Activated CD8-positive, alpha-beta memory T cell treated with anti-CD3 and anti-CD28 coated beads for 1 hour (primary cell): ENCODE data around the gene RERE.
"Not testable (repeated sequence)": the region's sequence is repeated elsewhere in the genome, so short reads cannot be mapped to it uniquely, and the experiment has no call there.

Experiments used
- DNase-seq, 2 donors: peaks; one replicate each; pipeline ENCODE4 v3.0.0-alpha.2; 2020; ENCODE audit warnings: low read depth in 1 of 2; ENCODE audit errors: extremely low read depth in 1 of 2

RERE gene

GRCh38 chr1:8844501-8845006, 27.1 kb upstream of the RERE start:
- no peak for DNase-seq

DNA sequence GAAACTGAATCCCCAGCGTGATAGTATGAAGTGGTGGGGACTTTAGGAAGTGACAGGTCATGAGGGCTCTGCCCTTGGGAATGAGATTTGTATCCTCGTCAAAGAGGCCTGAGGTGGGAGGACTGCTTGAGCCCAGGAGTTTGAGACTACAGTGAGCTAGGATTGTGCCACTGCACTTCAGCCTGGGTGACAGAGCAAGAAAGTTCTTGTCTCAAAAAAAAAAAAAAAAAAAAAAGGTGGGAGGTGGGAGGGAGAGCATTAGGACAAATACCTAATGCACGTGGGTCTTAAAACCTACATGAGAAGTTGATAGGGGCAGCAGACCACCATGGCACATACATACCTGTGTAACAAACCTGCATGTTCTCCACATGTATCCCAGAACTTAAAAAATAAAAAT, 24.0 kb upstream of the RERE start:
- DNase-seq: no peak

GRCh38 chr1:8839990-8840389, 22.6 kb upstream of the RERE start:
- DNase-seq: no peak

GRCh38 chr1:8835941-8836643, 18.7 kb upstream of the RERE start:
- DNase-seq: no peak

GRCh38 chr1:8831340-8831739, 13.9 kb upstream of the RERE start:
- DNase-seq: no peak

DNA sequence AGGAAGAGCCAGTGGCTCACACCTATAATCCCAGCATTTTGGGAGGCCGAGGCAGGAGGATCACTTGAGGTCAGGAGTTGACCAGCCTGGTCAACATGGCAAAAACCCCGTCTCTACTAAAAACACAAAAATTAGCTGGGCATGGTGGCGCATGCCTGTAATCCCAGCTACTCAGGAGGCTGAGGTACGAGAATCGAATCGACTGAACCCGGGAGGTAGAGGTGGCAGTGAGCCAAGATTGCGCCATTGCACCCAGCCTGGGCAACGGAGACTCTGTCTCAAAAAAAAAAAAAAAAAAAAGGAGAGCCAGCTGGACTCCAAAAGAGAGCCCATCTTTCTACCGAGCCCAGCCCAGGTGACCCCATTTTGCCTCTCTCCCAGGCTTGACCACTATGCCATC, 13.3 kb upstream of the RERE start:
- DNase-seq: not testable (repeated sequence)

- no peak for DNase-seq
Observed at GRCh38 chr1:8825985-8826481, 8.6 kb upstream of the RERE start.

GRCh38 chr1:8823295-8823664, 5.8 kb upstream of the RERE start:
- DNase-seq: no peak

DNA sequence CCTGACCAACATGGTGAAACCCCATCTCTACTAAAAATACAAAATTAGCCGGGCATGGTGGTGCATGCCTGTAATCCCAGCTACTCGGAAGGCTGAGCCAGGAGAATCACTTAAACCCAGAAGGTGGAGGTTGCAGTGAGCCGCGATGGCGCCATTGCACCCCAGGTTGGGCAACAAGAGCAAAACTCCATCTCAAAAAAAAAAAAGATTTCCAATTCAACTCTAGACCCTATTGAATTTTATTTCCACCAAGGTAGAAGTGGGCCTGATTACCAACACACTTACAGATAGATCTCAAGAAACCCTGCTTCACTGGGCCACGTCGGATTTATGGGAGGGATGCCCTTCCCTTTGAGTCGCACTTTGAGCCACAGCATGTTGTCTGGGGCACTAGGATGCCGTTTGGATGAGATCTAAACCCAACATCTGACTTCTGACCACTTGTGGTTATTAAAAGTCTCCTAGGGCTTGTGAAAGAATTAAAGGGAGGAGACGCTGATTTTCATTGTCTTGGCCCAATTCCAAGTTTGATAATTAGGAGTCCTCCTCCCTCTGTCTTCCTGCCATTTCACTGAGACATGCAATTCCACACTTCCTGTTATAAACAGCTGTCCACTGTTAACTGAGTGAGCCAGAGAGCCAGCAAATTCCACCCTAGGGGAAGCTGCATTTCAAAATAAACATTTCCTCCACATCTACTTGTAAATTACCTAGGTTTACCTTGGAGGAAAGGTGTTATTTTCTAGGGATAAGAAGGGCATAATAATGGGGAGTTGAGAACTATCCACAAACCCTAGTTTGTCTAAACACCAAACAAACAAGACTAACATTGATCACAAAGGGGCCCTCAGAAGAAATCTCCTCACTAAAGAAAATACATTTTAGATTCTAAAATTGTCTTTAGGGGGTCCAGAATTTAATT, 5.2 kb upstream of the RERE start:
- DNase-seq: no peak

GRCh38 chr1:8821084-8821483, 3.6 kb upstream of the RERE start:
- DNase-seq: no peak

DNA sequence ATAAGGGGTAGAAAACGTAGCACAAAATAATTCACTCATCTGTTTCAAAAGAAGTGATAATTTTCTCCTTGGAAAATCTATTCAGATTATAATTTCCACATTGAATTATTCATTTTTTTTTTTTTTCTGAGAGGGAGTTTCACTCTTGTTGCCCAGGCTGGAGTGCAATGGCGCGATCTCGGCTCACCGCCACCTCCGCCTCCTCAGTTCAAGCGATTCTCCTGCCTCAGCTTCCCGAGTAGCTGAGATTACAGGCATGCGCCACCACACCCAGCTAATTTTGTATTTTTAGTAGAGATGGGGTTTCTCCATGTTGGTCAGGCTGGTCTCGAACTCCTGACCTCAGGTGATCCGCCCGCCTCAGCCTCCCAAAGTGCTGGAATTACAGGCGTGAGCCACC, 1.3 kb upstream of the RERE start:
- DNase-seq: not testable (repeated sequence)

- DNase-seq: peak in 1 of 2 donors; percentile 7
Observed at GRCh38 chr1:8818325-8818775, 910 bp upstream of the RERE start.

- peak in 1 of 2 donors; percentile 6 for DNase-seq
Observed at GRCh38 chr1:8816831-8817411, 519 bp downstream of the RERE start.

DNA sequence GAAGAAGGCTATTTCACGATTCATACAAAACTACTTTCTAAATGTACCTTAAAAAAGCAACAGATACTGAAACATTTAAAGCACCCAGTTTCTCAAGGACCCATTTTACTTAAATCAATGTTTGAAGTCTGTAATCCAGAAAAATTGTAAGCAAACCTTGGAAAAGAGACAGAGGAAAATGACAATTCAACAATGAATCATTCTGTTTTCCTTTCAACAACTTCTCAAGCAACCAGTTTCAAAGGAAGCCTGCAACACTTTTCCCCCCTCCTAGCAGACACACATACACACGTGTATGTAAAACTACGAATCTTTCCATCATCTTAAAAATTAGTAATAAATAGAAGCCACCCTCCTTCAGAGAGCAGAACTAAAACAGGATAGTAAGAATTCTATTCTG, 1.2 kb downstream of the RERE start:
- no peak for DNase-seq

DNA sequence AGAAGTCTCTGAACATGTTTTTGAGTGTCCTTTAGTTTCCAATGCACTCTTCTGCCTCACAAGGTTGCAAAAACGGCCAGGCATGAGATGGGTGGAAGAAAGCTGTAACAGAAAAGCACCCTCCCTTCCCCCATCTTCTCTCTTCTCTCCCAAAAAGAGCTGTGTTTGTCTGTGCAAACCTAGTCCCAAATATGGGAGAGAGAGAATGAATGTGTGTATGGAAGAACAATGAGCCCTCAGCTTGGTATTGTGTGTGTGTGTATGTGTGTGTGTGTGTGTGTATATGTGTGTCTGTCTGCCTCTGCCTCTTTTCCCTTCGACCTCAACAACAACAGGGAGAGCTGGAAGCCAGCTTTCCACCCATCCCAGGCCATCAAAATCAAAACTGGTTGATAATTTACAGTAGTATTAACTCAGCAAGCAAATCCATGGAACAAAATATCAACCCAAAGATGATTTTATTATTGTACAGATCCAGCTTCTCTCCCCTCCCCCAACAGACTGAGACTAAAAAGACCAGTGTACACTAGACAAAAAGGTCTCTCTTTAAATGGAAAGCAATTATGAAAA, 1.8 kb downstream of the RERE start:
- DNase-seq: no peak

- DNase-seq: no peak
Observed at GRCh38 chr1:8814865-8815264, 2.6 kb downstream of the RERE start.

GRCh38 chr1:8813991-8814390, 3.4 kb downstream of the RERE start:
- no peak for DNase-seq

DNA sequence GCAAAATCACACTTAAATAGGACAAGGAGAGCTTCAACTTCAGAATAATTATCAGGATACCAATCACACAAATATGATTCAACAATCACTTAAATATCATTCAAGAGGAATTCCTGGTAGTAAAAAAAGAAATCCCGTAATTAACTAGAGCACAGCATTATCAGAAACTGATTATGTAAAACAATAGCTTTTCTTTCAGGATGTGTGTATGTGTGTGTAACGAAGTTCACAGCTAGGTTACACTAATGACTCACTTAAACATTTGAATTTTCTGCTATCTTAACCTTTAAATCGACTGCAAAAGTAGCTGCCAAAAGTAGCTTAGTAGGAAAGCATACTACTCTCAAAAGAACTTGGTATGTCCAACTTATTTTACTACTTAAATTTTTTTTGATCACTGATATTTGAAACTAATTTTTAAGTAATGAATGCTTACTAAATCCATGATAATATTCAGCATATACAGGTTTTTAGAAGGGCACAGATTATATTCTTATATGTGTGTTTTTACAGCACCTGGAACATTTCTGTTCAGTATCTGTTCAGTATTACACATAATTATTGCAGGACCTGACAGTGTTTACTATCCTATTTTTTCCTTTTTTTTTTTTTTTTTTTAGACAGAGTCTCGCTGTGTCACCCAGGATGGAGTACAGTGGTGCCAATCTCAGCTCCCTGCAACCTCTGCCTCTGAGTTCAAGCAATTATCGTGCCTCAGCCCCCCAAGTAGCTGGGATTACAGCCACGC, 4.2 kb downstream of the RERE start:
- no peak for DNase-seq

DNA sequence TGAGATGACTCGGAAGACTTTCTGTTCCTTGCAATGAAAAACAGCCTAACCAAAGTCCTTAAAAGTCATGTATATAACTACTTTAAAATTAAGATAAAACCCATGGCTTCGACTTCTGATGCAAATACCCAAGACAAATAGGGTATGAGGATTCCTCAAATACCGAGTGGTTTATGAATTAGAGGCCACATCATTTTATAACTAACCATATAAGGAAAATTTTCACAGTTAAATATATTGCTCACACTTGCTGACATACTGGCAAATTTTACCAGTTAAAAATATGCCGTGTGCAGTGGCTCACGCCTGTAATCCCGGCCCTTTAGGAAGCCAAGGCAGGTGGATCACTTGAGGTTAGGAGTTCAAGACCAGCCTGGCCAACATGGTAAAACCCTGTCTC, 5.4 kb downstream of the RERE start:
- DNase-seq: no peak

DNA sequence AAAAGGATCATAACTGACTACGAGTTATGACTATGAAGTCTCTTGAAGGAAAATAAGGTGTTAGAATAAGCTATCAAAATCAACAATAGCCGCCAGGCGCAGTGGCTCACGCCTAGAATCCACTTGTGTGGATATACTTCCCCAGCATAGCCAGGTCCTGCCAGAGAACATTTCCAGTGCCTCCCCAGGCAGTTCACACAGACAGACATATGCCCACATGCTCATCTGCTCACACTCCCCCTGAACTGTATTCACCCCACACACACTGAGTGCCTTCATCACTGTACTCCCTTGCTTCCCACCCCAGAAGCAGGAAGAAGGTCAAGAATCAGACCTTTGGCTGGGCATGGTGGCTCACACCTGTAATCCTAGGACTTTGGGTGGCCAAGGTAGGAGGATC, 6.5 kb downstream of the RERE start:
- no peak for DNase-seq
